Astrocyte of the spinal cord (primary cell): ENCODE results near the gene GFOD1.

ENCODE experiments used
- DNase-seq: peaks from one replicate; pipeline ENCODE4 v3.0.0; 2011; ENCODE audit warnings: low read depth, low spot score
- H3K4me3 ChIP-seq: 2 replicates; pipeline ENCODE4 v1.5.1; 2011; ENCODE audit warnings: low read depth, mild to moderate bottlenecking, low read length, moderate library complexity
- in situ Hi-C: cut with HindIII; loops from 2 replicates; pipeline ENCODE4 v1.10.0; 2017; ENCODE audit warnings: low sequenced_read_pairs
- TF ChIP-seq, protein P1 (sequence below): IDR thresholded peaks from 2 replicates; pipeline ENCODE4 v1.5.1; 2012; ENCODE audit warnings: low read depth, mild to moderate bottlenecking, low read length, inconsistent platforms

GFOD1 gene

DNA sequence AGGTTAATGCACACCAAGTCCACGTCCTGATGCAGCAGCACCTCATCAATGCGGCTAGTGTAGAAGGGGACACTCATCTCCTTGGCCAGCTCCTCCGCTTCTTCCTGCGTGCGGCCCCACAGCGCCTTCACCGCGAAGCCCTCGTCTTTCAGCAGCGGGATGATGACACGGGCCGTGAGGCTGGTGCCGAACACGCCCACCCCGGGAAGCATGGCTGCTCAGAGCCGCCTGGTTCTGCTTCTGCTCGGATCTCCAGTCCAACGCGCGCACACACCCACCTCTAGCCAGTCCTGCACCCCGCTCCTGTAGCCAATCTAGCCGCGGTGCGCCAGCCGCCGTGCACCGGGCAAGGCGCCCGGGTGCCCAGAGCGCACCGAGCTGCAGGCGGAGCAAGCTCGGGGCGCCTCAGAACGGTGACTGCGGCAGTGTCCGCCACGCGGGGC, 700 bp downstream of the GFOD1 start:
- in situ Hi-C loops: no loop called here
- DNase-seq: peak; percentile 67

DNA sequence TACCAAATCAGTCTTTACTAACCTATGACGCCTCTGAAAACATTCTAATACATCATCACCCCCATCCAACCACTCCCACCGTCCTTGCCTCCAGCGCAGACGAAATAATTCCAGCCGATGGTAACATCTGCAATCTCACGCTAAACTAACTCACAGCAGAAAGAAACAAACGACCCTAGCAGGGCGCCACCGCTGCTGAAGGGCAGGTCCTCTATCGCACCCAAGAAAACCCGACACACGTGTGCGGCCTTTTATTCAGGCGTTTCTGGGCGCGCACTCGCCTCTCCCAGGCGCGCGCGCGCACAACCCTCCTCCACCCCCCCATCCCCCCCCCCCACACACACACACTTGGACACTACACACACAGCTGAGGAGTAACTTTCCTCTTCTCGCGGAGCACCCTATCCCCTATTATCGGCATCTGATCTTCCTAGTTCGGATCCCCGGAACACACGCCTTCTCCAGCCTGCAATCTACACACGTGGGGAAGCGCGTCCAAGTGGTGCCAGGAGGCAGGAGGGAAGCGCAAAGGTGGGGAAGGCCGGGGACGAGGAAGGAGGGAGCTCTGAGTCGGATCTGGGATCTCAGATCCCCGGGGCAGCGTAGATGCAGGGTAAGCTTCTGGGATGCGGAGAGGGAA, 1.4 kb downstream of the GFOD1 start:
- DNase-seq: peak; percentile 38
- in situ Hi-C loops: no loop called here
- peak overlapping the region; percentile 60 for H3K4me3 ChIP-seq
- TF ChIP-seq, protein P1, sequence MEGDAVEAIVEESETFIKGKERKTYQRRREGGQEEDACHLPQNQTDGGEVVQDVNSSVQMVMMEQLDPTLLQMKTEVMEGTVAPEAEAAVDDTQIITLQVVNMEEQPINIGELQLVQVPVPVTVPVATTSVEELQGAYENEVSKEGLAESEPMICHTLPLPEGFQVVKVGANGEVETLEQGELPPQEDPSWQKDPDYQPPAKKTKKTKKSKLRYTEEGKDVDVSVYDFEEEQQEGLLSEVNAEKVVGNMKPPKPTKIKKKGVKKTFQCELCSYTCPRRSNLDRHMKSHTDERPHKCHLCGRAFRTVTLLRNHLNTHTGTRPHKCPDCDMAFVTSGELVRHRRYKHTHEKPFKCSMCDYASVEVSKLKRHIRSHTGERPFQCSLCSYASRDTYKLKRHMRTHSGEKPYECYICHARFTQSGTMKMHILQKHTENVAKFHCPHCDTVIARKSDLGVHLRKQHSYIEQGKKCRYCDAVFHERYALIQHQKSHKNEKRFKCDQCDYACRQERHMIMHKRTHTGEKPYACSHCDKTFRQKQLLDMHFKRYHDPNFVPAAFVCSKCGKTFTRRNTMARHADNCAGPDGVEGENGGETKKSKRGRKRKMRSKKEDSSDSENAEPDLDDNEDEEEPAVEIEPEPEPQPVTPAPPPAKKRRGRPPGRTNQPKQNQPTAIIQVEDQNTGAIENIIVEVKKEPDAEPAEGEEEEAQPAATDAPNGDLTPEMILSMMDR: no peak

More for the DNA sequence above, 700 bp downstream of the GFOD1 start:
- H3K4me3 ChIP-seq: peak overlapping the region; percentile 60
- TF ChIP-seq, protein P1: no peak

DNA sequence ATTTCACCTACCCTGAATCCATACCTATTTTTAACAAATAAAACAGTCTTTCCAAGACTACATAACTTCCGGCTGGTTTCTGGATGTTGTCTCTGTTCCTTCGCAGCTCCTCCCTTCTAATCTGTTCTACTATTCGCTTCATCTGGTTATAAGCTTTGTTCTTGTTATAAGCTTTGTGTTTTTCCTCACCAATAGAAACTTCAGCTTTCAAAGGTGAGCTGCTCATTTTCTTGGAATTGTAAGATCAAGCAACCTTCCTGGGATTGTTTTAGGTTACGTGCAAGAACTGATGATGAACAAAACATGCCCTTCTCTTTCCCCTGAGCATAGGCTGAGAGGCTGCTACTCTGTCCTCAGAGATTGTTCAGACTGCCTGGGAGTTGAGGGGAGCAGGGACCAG, 2.1 kb downstream of the GFOD1 start:
- in situ Hi-C loops: no loop called here
- DNase-seq: no peak
- peak overlapping the region; percentile 60 for H3K4me3 ChIP-seq
- TF ChIP-seq, protein P1: no peak

GRCh38 chr6:13484827-13485226, 2.6 kb downstream of the GFOD1 start:
- in situ Hi-C loops: no loop called here
- no peak overlapping the region for H3K4me3 ChIP-seq
- no peak for DNase-seq
- TF ChIP-seq, protein P1: no peak

GRCh38 chr6:13484138-13484708, 3.2 kb downstream of the GFOD1 start:
- DNase-seq: no peak
- TF ChIP-seq, protein P1: no peak
- no peak overlapping the region for H3K4me3 ChIP-seq
- in situ Hi-C loops: no loop called here

- H3K4me3 ChIP-seq: no peak overlapping the region
- TF ChIP-seq, protein P1: no peak
- in situ Hi-C loops: no loop called here
- DNase-seq: no peak
These were observed 6.5 kb downstream of the GFOD1 start for GRCh38 chr6:13480631-13481501.
